ENCODE measurements around the gene ISG20. TPM values are rescaled to one million over a fixed set of nuclear protein-coding genes. Genes with fewer than 3 reads are reported as not detected.

Gene ISG20
- total RNA-seq, 1 experiment from 2014 or later: 112 TPM

GRCh38 chr15:88655800-88656488, 17.1 kb downstream of the ISG20 start:
- Histone ChIP-seq H3K27ac (ENCODE audit: low read length) (no peak overlapping the region), H3K9me2 (replicated peaks; ENCODE audit: insufficient read depth, low read length) (no peaks in the 10 kb centered on the region), H3K4me1 (ENCODE audit: low read length) (peaks cover 14% of the 10 kb centered on the region), H3K27me3 (ENCODE audit: low read length) (no peaks in the 10 kb centered on the region), H3K9ac (ENCODE audit: low read length) (no peak overlapping the region), H3K36me3 (ENCODE audit: insufficient read depth, low read length) (peaks cover 5% of the 10 kb centered on the region; the same call in 1 of the 2 replicates), H3K4me2 (ENCODE audit: low read depth, low read length, poor library complexity, severe bottlenecking) (no peak overlapping the region), H2AFZ (ENCODE audit: low read length) (no peak overlapping the region), H4K20me1 (ENCODE audit: insufficient read depth, low read depth, low read length) (no peaks in the 10 kb centered on the region), H3K4me3 (ENCODE audit: low read length) (no peak overlapping the region), H3K9me3 (ENCODE audit: low read length) (no peaks in the 10 kb centered on the region), H3K79me2 (ENCODE audit: low read length) (no peaks in the 10 kb centered on the region)
- no peak for DNase-seq

DNA sequence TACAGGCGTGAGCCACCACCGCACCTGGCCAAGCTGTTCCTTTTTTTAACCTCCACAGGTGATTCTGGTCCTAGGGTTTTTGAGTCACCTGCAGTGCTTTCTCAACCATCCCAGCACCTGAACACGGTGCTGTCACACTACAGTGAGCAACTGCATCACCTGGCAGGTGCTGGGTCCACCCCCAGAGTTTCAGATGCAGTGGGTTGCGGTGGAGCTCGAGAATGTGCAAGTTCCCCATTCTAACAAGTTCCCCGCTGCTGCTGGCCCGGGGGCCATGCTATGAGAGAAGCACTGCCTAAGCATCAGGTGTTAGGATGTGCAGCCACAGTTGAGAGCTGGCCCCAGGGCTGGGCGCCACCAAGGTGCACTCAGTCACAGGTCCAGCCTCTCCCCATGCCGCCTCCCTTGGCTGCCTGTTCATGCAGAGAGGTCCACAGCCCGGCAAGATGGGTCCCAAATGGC, 18.0 kb downstream of the ISG20 start:
- no peak overlapping the region for H2AFZ ChIP-seq (ENCODE audit: low read length)
- peaks cover 5% of the 10 kb centered on the region; the same call in 1 of the 2 replicates for H3K36me3 ChIP-seq (ENCODE audit: insufficient read depth, low read length)
- H3K27ac ChIP-seq (ENCODE audit: low read length): no peak overlapping the region; the same call in 1 of the 2 replicates
- no peaks in the 10 kb centered on the region for H3K9me2 ChIP-seq (replicated peaks; ENCODE audit: insufficient read depth, low read length)
- H3K4me1 ChIP-seq (ENCODE audit: low read length): peaks cover 18% of the 10 kb centered on the region
- H3K79me2 ChIP-seq (ENCODE audit: low read length): no peaks in the 10 kb centered on the region
- H4K20me1 ChIP-seq (ENCODE audit: insufficient read depth, low read depth, low read length): no peaks in the 10 kb centered on the region
- no peak overlapping the region for H3K9ac ChIP-seq (ENCODE audit: low read length)
- no peaks in the 10 kb centered on the region for H3K9me3 ChIP-seq (ENCODE audit: low read length)
- peak; percentile 52 for DNase-seq
- no peak overlapping the region for H3K4me2 ChIP-seq (ENCODE audit: low read depth, low read length, poor library complexity, severe bottlenecking)
- H3K4me3 ChIP-seq (ENCODE audit: low read length): no peak overlapping the region
- H3K27me3 ChIP-seq (ENCODE audit: low read length): no peaks in the 10 kb centered on the region

DNA sequence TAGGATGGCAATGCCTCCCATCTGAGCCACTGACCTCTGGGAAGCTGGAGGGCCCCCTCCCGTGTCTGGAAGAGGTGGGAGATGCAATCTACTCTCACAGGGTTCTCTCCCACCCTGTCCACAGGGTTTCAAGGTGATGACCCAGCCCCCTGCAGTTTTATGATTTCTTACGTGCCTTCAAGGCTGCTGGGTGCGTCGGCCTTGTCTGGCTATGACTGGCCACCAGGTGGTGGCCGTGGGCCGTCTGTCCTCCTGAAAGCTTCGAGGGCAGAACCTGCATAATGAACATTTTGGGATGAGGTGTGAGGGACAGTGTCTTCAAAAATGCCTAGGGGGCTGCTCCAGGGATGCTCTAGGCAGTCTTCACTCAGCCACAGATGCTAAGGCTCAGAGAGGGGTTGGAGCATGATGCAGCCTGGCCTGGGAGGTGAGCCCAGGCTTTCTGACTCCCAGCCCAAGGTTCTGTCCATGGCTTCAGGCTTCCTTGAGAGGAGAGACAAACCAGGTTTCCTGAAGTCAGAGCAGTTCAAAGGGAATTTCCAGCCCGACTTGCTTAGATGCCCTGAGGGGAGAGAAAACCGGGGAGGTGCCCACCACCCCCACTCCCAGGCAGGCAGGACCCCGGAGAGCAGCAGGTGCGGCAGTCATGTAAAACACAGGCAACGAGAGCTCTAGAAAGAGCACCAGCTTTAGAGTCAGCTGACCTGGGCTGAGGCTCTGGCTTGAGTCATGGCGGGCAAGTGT, 18.7 kb downstream of the ISG20 start:
- H3K36me3 ChIP-seq (ENCODE audit: insufficient read depth, low read length): 0 out of 2 replicates have a peak, but pooled peaks cover 4% of the 10 kb centered on the region
- peak; percentile 50 for DNase-seq
- H3K9me2 ChIP-seq (replicated peaks; ENCODE audit: insufficient read depth, low read length): no peaks in the 10 kb centered on the region
- no peak overlapping the region for H3K27ac ChIP-seq (ENCODE audit: low read length)
- no peaks in the 10 kb centered on the region for H3K27me3 ChIP-seq (ENCODE audit: low read length)
- no peaks in the 10 kb centered on the region for H3K9me3 ChIP-seq (ENCODE audit: low read length)
- no peak overlapping the region for H3K4me3 ChIP-seq (ENCODE audit: low read length)
- H3K4me1 ChIP-seq (ENCODE audit: low read length): peaks cover 22% of the 10 kb centered on the region
- no peaks in the 10 kb centered on the region for H3K79me2 ChIP-seq (ENCODE audit: low read length)
- no peaks in the 10 kb centered on the region for H4K20me1 ChIP-seq (ENCODE audit: insufficient read depth, low read depth, low read length)
- H3K9ac ChIP-seq (ENCODE audit: low read length): no peak overlapping the region
- H3K4me2 ChIP-seq (ENCODE audit: low read depth, low read length, poor library complexity, severe bottlenecking): no peak overlapping the region
- H2AFZ ChIP-seq (ENCODE audit: low read length): no peak overlapping the region

DNA sequence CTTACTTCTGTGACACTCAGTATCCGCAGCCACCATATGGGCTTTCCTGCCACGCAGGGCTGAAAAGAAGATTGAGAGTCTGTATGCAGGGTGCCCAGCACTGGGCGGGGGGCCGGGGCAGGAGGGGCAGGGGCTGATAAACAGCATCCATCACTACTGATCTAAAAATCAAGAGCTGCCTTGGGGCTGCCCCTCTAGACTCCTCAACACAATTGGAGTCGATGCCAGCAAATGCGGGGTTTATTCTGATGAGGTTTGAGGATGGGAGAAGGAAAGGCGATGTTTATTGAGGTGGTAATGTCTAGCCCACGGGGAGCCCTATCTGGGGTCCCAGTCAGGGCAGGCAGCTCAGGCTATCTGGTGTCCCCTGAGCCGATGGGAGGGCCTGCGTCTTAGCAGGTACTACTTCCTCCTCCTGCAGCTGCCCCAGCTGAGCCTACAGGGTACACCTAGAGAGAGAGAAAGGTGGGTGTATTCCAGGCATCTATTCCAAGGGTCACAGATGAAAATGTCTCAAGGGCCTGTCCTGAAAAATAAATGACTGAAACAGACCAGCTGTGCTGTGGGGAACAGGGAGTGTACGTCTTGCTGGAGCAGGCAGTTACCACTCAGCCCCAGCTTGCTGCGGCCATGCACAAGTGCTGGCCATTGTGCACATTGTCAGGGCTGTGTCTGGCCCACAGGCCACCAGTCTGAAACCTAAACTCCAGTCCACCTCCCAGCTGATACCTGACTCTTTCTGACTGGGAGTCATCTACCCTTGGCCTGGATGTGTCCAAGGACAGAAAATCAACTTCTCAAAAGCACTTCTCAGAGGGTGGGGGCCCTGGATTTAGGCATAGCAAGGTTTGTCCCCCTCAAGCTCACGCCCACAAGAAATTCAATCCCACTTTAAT, 19.5 kb downstream of the ISG20 start:
- no peak overlapping the region for H2AFZ ChIP-seq (ENCODE audit: low read length)
- H3K4me3 ChIP-seq (ENCODE audit: low read length): no peak overlapping the region
- no peak for DNase-seq
- H3K27me3 ChIP-seq (ENCODE audit: low read length): no peaks in the 10 kb centered on the region
- no peak overlapping the region for H3K27ac ChIP-seq (ENCODE audit: low read length)
- no peaks in the 10 kb centered on the region for H4K20me1 ChIP-seq (ENCODE audit: insufficient read depth, low read depth, low read length)
- peaks cover 27% of the 10 kb centered on the region for H3K4me1 ChIP-seq (ENCODE audit: low read length)
- no peaks in the 10 kb centered on the region for H3K79me2 ChIP-seq (ENCODE audit: low read length)
- no peaks in the 10 kb centered on the region for H3K36me3 ChIP-seq (ENCODE audit: insufficient read depth, low read length)
- no peak overlapping the region for H3K4me2 ChIP-seq (ENCODE audit: low read depth, low read length, poor library complexity, severe bottlenecking)
- H3K9me2 ChIP-seq (replicated peaks; ENCODE audit: insufficient read depth, low read length): no peaks in the 10 kb centered on the region
- H3K9me3 ChIP-seq (ENCODE audit: low read length): no peaks in the 10 kb centered on the region
- no peak overlapping the region for H3K9ac ChIP-seq (ENCODE audit: low read length)

- no peak for DNase-seq
- Histone ChIP-seq H3K9me2 (replicated peaks; ENCODE audit: insufficient read depth, low read length) (no peaks in the 10 kb centered on the region), H4K20me1 (ENCODE audit: insufficient read depth, low read depth, low read length) (no peaks in the 10 kb centered on the region), H3K27ac (ENCODE audit: low read length) (no peak overlapping the region), H3K4me3 (ENCODE audit: low read length) (no peak overlapping the region), H3K27me3 (ENCODE audit: low read length) (no peaks in the 10 kb centered on the region), H3K4me1 (ENCODE audit: low read length) (peaks cover 36% of the 10 kb centered on the region), H3K36me3 (ENCODE audit: insufficient read depth, low read length) (no peaks in the 10 kb centered on the region), H2AFZ (ENCODE audit: low read length) (no peak overlapping the region), H3K4me2 (ENCODE audit: low read depth, low read length, poor library complexity, severe bottlenecking) (no peak overlapping the region), H3K79me2 (ENCODE audit: low read length) (no peaks in the 10 kb centered on the region), H3K9me3 (ENCODE audit: low read length) (no peaks in the 10 kb centered on the region), H3K9ac (ENCODE audit: low read length) (no peak overlapping the region)
Measured at GRCh38 chr15:88658972-88659931, 20.4 kb downstream of the ISG20 start.

DNA sequence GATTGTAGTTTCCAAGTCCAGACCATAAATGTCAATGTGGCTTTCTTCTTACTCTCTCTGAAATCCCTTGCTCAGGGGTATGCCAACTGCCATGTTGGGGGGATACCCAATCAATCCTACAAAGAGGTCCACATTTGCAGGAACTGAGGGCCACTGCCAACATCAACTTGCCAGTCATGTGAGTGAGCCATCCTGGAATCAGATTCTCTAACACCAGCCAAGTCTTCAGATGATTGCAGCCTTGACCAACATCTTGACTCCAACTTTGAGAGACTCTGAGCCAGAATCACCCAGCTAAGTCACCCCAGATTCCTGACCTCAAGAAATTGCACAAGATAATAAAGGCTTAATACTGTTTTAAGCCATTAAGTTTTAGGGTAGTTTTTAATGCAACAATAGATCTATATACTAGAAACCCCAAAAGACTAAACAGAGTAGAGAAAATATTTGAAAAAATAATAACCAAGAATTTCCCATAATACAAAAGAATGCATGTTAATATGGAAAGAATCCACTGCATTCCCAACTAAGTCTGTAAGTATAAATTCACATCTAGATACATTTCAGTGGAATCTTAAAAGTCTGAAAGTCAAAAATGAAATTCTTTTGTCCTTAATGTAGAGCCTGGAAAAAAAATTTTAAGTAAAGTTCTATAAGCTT, 22.4 kb downstream of the ISG20 start:
- Histone ChIP-seq H3K4me3 (ENCODE audit: low read length) (no peak overlapping the region), H3K36me3 (ENCODE audit: insufficient read depth, low read length) (no peaks in the 10 kb centered on the region), H4K20me1 (ENCODE audit: insufficient read depth, low read depth, low read length) (no peaks in the 10 kb centered on the region), H3K27me3 (ENCODE audit: low read length) (no peaks in the 10 kb centered on the region), H3K9ac (ENCODE audit: low read length) (no peak overlapping the region), H3K4me1 (ENCODE audit: low read length) (peaks cover 38% of the 10 kb centered on the region), H3K27ac (ENCODE audit: low read length) (no peak overlapping the region), H3K9me3 (ENCODE audit: low read length) (no peaks in the 10 kb centered on the region), H2AFZ (ENCODE audit: low read length) (no peak overlapping the region), H3K79me2 (ENCODE audit: low read length) (no peaks in the 10 kb centered on the region), H3K4me2 (ENCODE audit: low read depth, low read length, poor library complexity, severe bottlenecking) (no peak overlapping the region), H3K9me2 (replicated peaks; ENCODE audit: insufficient read depth, low read length) (no peaks in the 10 kb centered on the region)
- no peak for DNase-seq

Measured in Karpas-422 (cell line).